Measurements from ENCODE around the gene ABCC5.

The ABCC5 gene

GRCh38 chr3:183975981-183976662, 41.6 kb downstream of the ABCC5 start:
- DNase-seq (ENCODE audit: low spot score): no peak

GRCh38 chr3:183968666-183969245, 48.9 kb downstream of the ABCC5 start:
- DNase-seq (ENCODE audit: low spot score): no peak

- DNase-seq (ENCODE audit: low spot score): no peak
These were observed 50.0 kb downstream of the ABCC5 start for GRCh38 chr3:183967693-183968092.

- DNase-seq (ENCODE audit: low spot score): no peak
These were observed 51.3 kb downstream of the ABCC5 start for GRCh38 chr3:183966361-183966791.

GRCh38 chr3:183962807-183963206, 54.9 kb downstream of the ABCC5 start:
- DNase-seq (ENCODE audit: low spot score): no peak

GRCh38 chr3:183959214-183959613, 58.5 kb downstream of the ABCC5 start:
- no peak for DNase-seq (ENCODE audit: low spot score)

- no peak for DNase-seq (ENCODE audit: low spot score)
These were observed 58.9 kb downstream of the ABCC5 start for GRCh38 chr3:183958775-183959174.

GRCh38 chr3:183958226-183958625, 59.5 kb downstream of the ABCC5 start:
- DNase-seq (ENCODE audit: low spot score): no peak

GRCh38 chr3:183954875-183955274, 62.8 kb downstream of the ABCC5 start:
- no peak for DNase-seq (ENCODE audit: low spot score)

- DNase-seq (ENCODE audit: low spot score): no peak
These were observed 64.1 kb downstream of the ABCC5 start for GRCh38 chr3:183953471-183954070.

GRCh38 chr3:183951459-183951858, 66.2 kb downstream of the ABCC5 start:
- DNase-seq (ENCODE audit: low spot score): no peak

GRCh38 chr3:183949690-183950089, 68.0 kb downstream of the ABCC5 start:
- DNase-seq (ENCODE audit: low spot score): no peak

GRCh38 chr3:183946037-183946436, 71.6 kb downstream of the ABCC5 start:
- no peak for DNase-seq (ENCODE audit: low spot score)

- DNase-seq (ENCODE audit: low spot score): no peak
These were observed 72.9 kb downstream of the ABCC5 start for GRCh38 chr3:183944775-183945174.

GRCh38 chr3:183943739-183944138, 73.9 kb downstream of the ABCC5 start:
- DNase-seq (ENCODE audit: low spot score): no peak

GRCh38 chr3:183941216-183941615, 76.5 kb downstream of the ABCC5 start:
- no peak for DNase-seq (ENCODE audit: low spot score)

GRCh38 chr3:183937601-183938286, 79.9 kb downstream of the ABCC5 start:
- DNase-seq (ENCODE audit: low spot score): no peak

GRCh38 chr3:183933160-183933559, 84.5 kb downstream of the ABCC5 start:
- no peak for DNase-seq (ENCODE audit: low spot score)

- no peak for DNase-seq (ENCODE audit: low spot score)
These were observed 85.8 kb downstream of the ABCC5 start for GRCh38 chr3:183931881-183932280.

- no peak for DNase-seq (ENCODE audit: low spot score)
These were observed 87.6 kb downstream of the ABCC5 start for GRCh38 chr3:183930086-183930485.

GRCh38 chr3:183927059-183927458, 90.6 kb downstream of the ABCC5 start:
- no peak for DNase-seq (ENCODE audit: low spot score)

- no peak for DNase-seq (ENCODE audit: low spot score)
These were observed 92.7 kb downstream of the ABCC5 start for GRCh38 chr3:183924956-183925355.

GRCh38 chr3:183924543-183924942, 93.1 kb downstream of the ABCC5 start:
- DNase-seq (ENCODE audit: low spot score): no peak
